ENCODE data around the gene CCL26.

CCL26 gene

GRCh38 chr7:75772081-75773077 is at the start of gene CCL26:
CCL26 (minus strand) TSS chr7:75772211; CDS start chr7:75772176, 35 bp downstream.
- no peak for TF ChIP-seq CTCF (IDR thresholded peaks at IDR 0.05)
- no peak for TF ChIP-seq ZFX (IDR thresholded peaks at IDR 0.05; ENCODE audit: borderline replicate concordance)
- H3K27ac ChIP-seq, result no peak within 1 kb of the TSS

GRCh38 chr7:75820688-75821087 is 48.7 kb upstream of the CCL26 start:
- H3K27ac ChIP-seq, result no peak overlapping the region
- TF ChIP-seq ZFX (IDR thresholded peaks at IDR 0.05; ENCODE audit: borderline replicate concordance), result no peak

GRCh38 chr7:75819711-75820110 is 47.7 kb upstream of the CCL26 start:
- TF ChIP-seq ZFX (IDR thresholded peaks at IDR 0.05; ENCODE audit: borderline replicate concordance) (no peak), CTCF (IDR thresholded peaks at IDR 0.05) (no peak)
- no peak overlapping the region for H3K27ac ChIP-seq

GRCh38 chr7:75818472-75818871 is 46.5 kb upstream of the CCL26 start:
- TF ChIP-seq CTCF (IDR thresholded peaks at IDR 0.05), result no peak
- no peak for TF ChIP-seq ZFX (IDR thresholded peaks at IDR 0.05; ENCODE audit: borderline replicate concordance)
- no peak overlapping the region for H3K27ac ChIP-seq

GRCh38 chr7:75817116-75817515 is 45.1 kb upstream of the CCL26 start:
- TF ChIP-seq ZFX (IDR thresholded peaks at IDR 0.05; ENCODE audit: borderline replicate concordance) (no peak), CTCF (IDR thresholded peaks at IDR 0.05) (no peak)
- no peak overlapping the region for H3K27ac ChIP-seq

- H3K27ac ChIP-seq, result no peak overlapping the region
- TF ChIP-seq CTCF (IDR thresholded peaks at IDR 0.05), result no peak
- no peak for TF ChIP-seq ZFX (IDR thresholded peaks at IDR 0.05; ENCODE audit: borderline replicate concordance)
Observed at GRCh38 chr7:75815418-75816064, 43.5 kb upstream of the CCL26 start.

GRCh38 chr7:75814407-75814947 is 42.5 kb upstream of the CCL26 start:
- TF ChIP-seq ZFX (IDR thresholded peaks at IDR 0.05; ENCODE audit: borderline replicate concordance), result no peak
- no peak for TF ChIP-seq CTCF (IDR thresholded peaks at IDR 0.05)
- no peak overlapping the region for H3K27ac ChIP-seq

Measured in 22Rv1 (cell line).